HL-60 (cell line): ENCODE results near the gene WFDC5.

Source experiments
- DNase-seq, 2 experiments: peaks; one replicate each; pipeline ENCODE4 v3.0.0-alpha.2; 2010 to 2020; ENCODE audit warnings: low read depth in 1 of 2, low spot score in 1 of 2
- H3K27ac ChIP-seq: fragments of 250-450 bp; sonication (Bioruptor Pico); replicated peaks from 2 replicates; pipeline ENCODE4 v1.5.1; 2020; ENCODE audit warnings: mild to moderate bottlenecking, moderate library complexity
- H3K27me3 ChIP-seq: fragments of 250-450 bp; sonication (Bioruptor Pico); 2 replicates; pipeline ENCODE4 v1.5.1; 2021; ENCODE audit warnings: mild to moderate bottlenecking, moderate library complexity; ENCODE audit not compliant: insufficient read depth, poor library complexity, severe bottlenecking
- H3K4me3 ChIP-seq: replicated peaks from 2 replicates; pipeline ENCODE4 v1.5.1; 2011; ENCODE audit warnings: mild to moderate bottlenecking, control low read depth, low read length; ENCODE audit not compliant: insufficient read depth
- GABPA ChIP-seq: IDR thresholded peaks from 2 replicates; pipeline ENCODE4 v1.6.1; 2012; ENCODE audit warnings: low read depth
- POLR2AphosphoS5 ChIP-seq: IDR thresholded peaks from 2 replicates; pipeline ENCODE4 v1.6.1; 2012; ENCODE audit warnings: low read depth
- SPI1 ChIP-seq: IDR thresholded peaks from 2 replicates; pipeline ENCODE4 v1.6.1; 2012; ENCODE audit warnings: low read depth, mild to moderate bottlenecking, borderline replicate concordance
- TF ChIP-seq, protein P1 (sequence below): IDR thresholded peaks from 2 replicates; pipeline ENCODE4 v1.6.1; 2012; ENCODE audit warnings: low read depth; ENCODE audit not compliant: insufficient replicate concordance
- TF ChIP-seq, protein P2 (sequence below): IDR thresholded peaks from one replicate; pipeline ENCODE4 v1.5.1; 2011; ENCODE audit warnings: low read length, control low read depth, inconsistent platforms; ENCODE audit not compliant: insufficient read depth

WFDC5 gene

DNA sequence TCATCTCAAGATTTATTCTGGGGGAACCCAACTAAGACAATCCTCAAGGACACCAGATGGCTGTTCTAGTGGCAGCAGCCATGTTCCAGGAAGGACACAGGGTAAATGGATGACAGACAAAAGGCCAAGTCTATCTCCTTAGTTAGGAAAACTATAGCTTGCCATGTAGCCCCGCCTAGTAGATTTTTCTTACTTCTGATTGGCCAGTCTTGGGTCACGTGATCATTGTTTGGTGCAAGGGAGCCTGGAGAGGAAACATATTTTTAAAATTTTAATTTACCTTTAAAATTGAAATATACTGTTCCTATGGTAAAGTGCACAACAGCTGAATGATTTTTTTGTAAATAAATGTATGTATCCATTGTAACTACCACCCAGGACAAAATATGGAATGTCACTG lies 9.7 kb downstream of the WFDC5 start:
- no peak overlapping the region for H3K27ac ChIP-seq

DNA sequence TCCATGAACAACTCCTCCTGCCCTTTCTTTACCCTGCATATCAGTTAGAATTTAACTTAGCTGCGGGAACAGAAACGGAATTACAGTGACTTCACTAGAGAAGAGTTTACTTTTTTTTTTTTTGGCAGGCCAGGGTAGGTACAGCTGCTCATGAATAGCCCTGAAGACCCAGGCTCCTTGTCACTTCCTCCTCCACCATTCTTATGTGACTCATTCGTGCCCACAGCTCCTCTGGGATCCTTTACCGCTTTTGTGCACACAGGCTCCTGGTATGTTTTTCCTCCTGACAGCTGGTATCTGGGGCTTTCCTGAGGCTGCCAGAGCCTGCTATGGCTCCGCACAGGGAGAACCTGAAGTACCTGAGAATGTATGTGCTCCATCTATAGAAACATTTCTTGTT lies 10.2 kb downstream of the WFDC5 start:
- no peak overlapping the region for H3K27ac ChIP-seq

More for the DNA sequence above, 9.7 kb downstream of the WFDC5 start:
- TF ChIP-seq POLR2AphosphoS5 = no peak
- TF ChIP-seq, protein P1, sequence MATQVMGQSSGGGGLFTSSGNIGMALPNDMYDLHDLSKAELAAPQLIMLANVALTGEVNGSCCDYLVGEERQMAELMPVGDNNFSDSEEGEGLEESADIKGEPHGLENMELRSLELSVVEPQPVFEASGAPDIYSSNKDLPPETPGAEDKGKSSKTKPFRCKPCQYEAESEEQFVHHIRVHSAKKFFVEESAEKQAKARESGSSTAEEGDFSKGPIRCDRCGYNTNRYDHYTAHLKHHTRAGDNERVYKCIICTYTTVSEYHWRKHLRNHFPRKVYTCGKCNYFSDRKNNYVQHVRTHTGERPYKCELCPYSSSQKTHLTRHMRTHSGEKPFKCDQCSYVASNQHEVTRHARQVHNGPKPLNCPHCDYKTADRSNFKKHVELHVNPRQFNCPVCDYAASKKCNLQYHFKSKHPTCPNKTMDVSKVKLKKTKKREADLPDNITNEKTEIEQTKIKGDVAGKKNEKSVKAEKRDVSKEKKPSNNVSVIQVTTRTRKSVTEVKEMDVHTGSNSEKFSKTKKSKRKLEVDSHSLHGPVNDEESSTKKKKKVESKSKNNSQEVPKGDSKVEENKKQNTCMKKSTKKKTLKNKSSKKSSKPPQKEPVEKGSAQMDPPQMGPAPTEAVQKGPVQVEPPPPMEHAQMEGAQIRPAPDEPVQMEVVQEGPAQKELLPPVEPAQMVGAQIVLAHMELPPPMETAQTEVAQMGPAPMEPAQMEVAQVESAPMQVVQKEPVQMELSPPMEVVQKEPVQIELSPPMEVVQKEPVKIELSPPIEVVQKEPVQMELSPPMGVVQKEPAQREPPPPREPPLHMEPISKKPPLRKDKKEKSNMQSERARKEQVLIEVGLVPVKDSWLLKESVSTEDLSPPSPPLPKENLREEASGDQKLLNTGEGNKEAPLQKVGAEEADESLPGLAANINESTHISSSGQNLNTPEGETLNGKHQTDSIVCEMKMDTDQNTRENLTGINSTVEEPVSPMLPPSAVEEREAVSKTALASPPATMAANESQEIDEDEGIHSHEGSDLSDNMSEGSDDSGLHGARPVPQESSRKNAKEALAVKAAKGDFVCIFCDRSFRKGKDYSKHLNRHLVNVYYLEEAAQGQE = no peak
- DNase-seq = no peak
- Histone ChIP-seq H3K4me3 (no peak overlapping the region), H3K27me3 (peaks cover 3% of the 10 kb centered on the region)

DNA sequence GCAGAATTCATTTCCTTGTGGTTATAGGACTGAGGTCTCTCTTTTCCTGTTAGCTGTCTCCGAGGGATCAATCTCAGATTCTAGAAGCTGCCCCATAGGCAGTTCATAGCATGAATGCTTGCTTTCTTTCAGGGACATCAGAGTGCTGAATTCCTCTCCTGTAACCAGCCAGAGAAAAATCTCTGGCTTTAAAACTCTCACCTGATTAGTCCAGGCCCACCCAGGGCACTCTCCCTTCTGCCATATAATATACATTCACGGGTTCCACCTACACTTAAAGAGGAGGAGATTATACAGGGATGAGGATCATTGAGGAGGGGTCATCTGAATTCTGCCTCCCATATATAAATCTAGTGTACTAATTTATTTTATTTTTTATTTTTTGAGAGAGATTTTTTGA lies 11.9 kb downstream of the WFDC5 start:
- H3K27me3 ChIP-seq = peaks cover 13% of the 10 kb centered on the region
- TF ChIP-seq POLR2AphosphoS5 = no peak
- TF ChIP-seq, protein P2, sequence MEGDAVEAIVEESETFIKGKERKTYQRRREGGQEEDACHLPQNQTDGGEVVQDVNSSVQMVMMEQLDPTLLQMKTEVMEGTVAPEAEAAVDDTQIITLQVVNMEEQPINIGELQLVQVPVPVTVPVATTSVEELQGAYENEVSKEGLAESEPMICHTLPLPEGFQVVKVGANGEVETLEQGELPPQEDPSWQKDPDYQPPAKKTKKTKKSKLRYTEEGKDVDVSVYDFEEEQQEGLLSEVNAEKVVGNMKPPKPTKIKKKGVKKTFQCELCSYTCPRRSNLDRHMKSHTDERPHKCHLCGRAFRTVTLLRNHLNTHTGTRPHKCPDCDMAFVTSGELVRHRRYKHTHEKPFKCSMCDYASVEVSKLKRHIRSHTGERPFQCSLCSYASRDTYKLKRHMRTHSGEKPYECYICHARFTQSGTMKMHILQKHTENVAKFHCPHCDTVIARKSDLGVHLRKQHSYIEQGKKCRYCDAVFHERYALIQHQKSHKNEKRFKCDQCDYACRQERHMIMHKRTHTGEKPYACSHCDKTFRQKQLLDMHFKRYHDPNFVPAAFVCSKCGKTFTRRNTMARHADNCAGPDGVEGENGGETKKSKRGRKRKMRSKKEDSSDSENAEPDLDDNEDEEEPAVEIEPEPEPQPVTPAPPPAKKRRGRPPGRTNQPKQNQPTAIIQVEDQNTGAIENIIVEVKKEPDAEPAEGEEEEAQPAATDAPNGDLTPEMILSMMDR = no peak
- no peak for TF ChIP-seq GABPA
- TF ChIP-seq, protein P1 = no peak
- no peak for TF ChIP-seq SPI1
- no peak overlapping the region for H3K27ac ChIP-seq
- DNase-seq = no peak
- no peak overlapping the region for H3K4me3 ChIP-seq

More for the DNA sequence above, 10.2 kb downstream of the WFDC5 start:
- TF ChIP-seq, protein P1 = no peak
- TF ChIP-seq SPI1 = peak; percentile 32; the same call in 1 of the 2 replicates
- H3K27me3 ChIP-seq = peaks cover 7% of the 10 kb centered on the region
- peak in 1 of 2 experiments; percentile 36 for DNase-seq
- H3K4me3 ChIP-seq = no peak overlapping the region

DNA sequence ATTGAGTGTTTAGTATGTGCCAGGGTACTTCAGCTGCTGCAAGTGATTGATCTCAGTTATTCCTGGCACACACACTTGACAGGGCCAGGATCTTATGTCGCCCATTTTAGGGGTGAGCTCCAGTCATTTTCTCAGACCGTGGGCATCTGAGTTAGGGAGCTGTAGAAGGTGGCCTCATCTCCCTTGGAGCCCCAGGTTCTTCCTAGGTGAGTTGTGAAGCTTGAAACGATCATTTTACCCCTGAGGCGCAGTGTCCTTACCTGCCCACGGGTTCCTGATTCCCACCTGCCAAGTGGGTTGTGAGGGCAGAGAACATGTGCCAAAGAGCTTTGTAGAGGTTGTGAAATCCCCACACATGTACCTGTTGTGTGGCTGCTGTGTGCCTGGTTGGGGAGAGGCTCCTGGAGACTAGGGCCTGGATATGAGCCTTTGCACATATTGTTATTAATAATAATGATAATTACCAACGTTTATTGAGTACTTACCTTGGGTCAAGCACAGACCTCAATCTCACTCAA lies 13.6 kb downstream of the WFDC5 start:
- Histone ChIP-seq H3K27ac (no peak overlapping the region), H3K27me3 (peaks cover 13% of the 10 kb centered on the region), H3K4me3 (no peak overlapping the region)
- no peak for DNase-seq
- no peak for TF ChIP-seq SPI1
- TF ChIP-seq POLR2AphosphoS5 = no peak
- TF ChIP-seq, protein P1 = no peak
- TF ChIP-seq, protein P2 = no peak
- no peak for TF ChIP-seq GABPA
